ENCODE results near the gene SIPA1L3.
A peak's percentile ranks its signal among the peaks of the same experiment; 100 is the strongest.
"Not testable (repeated sequence)": the region's sequence is repeated elsewhere in the genome, so short reads cannot be mapped to it uniquely, and the experiment has no call there.

The SIPA1L3 gene

DNA sequence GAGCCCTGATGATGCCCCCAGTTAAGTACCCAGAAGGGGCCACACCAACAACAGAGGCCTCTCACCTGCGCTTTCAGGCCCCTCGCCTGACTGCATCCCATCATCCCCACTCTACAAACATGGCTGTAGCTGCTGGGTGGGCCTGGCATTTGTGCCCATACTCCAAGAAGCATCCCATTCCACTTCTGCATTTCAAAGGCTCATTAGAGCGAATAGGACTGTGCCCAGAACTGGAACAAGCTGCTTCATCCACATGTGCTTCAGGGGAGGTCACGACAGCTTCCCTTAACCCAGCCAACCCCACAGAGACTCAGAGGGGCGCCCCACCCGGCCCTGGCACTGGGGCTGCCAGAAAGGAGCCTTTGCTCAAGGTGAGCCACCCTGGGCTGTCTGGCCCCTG lies 156.9 kb downstream of the SIPA1L3 start:
- H3K4me3 ChIP-seq (ENCODE audit: low read length) = no peak overlapping the region
- TF ChIP-seq CTCF (IDR thresholded peaks at IDR 0.05; ENCODE audit: insufficient read depth, low read depth, low read length, missing control alignments) = no peak
- no peak for DNase-seq (ENCODE audit: low read depth)

- TF ChIP-seq CTCF (IDR thresholded peaks at IDR 0.05; ENCODE audit: insufficient read depth, low read depth, low read length, missing control alignments) = no peak
- DNase-seq (ENCODE audit: low read depth) = no peak
- no peak overlapping the region for H3K4me3 ChIP-seq (ENCODE audit: low read length)
Observed at GRCh38 chr19:38064661-38065425, 157.8 kb downstream of the SIPA1L3 start.

GRCh38 chr19:38065775-38066174 lies 158.8 kb downstream of the SIPA1L3 start:
- not testable (repeated sequence) for H3K4me3 ChIP-seq (ENCODE audit: low read length); DNase-seq (ENCODE audit: low read depth)

DNA sequence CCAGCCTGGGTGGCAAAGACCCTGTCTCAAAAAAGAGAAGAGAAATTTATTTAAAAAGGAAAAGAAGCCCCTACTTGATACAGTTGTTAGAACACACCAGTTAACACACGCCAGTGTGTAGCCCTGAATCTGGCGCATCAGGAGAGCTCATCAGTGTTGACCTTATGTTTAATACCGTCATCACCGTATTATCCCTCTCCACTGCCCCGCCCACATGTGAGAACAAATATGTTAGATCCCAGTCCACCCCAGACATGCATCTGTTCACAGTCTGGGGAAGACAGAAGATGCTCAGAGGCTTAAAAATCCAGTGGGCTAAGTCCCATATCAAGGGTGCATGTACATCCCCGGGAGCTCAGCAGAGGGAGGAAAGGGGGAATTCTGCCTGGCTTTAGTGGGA lies 161.8 kb downstream of the SIPA1L3 start:
- no peak overlapping the region for H3K4me3 ChIP-seq (ENCODE audit: low read length)
- DNase-seq (ENCODE audit: low read depth) = no peak
- TF ChIP-seq CTCF (IDR thresholded peaks at IDR 0.05; ENCODE audit: insufficient read depth, low read depth, low read length, missing control alignments) = no peak

DNA sequence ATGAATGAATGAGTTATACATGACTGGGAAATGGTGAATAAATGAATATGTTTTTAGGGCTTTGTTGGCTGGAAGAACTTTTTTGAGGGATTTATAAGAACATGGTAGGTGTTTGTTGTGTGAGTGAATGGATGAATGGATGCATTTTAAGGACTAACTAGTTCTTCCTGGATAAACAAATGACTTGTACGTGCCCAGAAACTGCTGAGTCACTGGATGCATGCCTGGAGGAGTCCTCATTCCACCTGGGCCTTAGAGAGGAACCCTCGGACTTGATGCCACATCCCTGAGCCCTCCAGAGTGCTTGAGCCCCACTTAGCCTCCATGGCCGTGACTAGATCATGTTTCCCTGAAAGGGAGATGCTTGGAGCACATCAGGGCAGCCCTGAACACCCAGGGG lies 163.6 kb downstream of the SIPA1L3 start:
- no peak for TF ChIP-seq CTCF (IDR thresholded peaks at IDR 0.05; ENCODE audit: insufficient read depth, low read depth, low read length, missing control alignments)
- peak; percentile 87 for DNase-seq (ENCODE audit: low read depth)
- H3K4me3 ChIP-seq (ENCODE audit: low read length) = no peak overlapping the region

GRCh38 chr19:38071054-38071453 lies 164.0 kb downstream of the SIPA1L3 start:
- not testable (repeated sequence) for H3K4me3 ChIP-seq (ENCODE audit: low read length); DNase-seq (ENCODE audit: low read depth)

- DNase-seq (ENCODE audit: low read depth) = no peak
- no peak for TF ChIP-seq CTCF (IDR thresholded peaks at IDR 0.05; ENCODE audit: insufficient read depth, low read depth, low read length, missing control alignments)
- no peak overlapping the region for H3K4me3 ChIP-seq (ENCODE audit: low read length)
Observed at GRCh38 chr19:38071647-38072046, 164.6 kb downstream of the SIPA1L3 start.
